ENCODE data around the gene CACNA1A.
"Not testable (repeated sequence)": the region's sequence is repeated elsewhere in the genome, so short reads cannot be mapped to it uniquely, and the experiment has no call there.

The CACNA1A gene

DNA sequence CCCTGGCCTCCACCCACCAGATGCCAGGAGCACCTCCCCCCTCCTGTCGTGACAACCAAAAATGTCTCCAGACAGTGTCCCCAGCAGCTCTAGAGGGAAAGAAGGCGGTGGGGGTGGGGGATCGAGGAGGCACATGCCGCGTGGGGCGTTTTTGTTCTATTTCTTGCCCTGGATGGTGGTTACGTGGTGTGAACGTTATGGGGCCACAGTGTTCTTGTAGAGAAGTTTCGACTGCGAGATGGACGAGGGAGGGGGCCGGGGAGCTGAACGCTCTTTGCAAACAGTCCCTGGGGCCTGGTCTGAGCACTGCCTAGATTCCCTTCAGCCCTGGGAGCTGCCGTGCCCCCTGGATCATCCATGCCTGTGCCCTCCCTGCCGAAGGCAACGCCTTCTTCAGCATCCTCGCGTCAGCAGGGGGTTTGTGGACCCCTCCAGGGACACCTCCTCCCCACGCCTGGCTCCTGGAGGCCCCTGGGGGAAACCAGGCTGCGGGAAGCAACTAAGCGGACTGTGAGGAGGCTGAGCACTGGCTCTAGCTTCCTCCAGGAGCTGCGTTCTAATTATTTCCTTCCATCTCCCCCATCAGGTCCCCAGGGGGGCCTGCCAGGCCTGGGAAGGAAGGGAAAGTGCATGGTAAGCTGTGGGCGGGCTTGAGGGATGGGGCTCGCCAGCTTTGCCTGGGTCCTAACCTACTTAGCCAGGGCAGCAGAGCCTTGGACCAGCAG lies 224.6 kb downstream of the CACNA1A start:
- no peak for DNase-seq (ENCODE audit: low spot score)

DNA sequence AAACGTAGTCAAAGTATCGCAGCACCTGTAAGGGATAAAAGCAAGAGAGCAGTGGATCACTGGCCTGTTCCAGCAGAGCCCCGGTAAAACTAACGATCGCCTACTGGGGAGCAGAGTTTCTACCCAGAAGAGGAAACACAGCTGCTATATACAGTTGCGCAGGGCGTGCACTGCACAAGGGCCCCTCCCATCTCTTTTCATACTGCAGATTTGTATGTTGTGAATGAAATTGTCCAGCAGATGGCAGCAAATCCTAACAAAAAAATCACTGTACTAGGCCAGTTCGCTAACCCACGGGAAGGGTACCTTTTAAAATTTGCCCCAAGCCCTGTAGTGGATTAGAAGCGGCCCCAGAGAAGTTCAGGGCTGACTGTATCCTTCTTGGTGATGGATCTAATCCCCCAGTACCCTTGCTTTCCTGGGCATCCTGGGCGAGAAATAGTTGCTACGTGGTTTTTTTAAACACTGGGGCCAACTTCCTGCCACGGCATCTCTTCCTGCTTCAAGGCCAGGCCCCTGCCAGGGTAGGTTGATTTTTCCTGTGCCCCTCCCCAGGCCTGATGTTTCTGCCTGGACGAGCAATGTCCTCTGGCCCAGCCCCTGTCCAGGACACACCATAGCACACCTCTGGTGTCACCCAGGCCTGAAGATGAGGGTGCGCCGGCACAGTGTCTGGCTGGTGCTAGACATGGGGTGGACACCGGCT lies 229.0 kb downstream of the CACNA1A start:
- peak; percentile 60 for DNase-seq (ENCODE audit: low spot score)

DNA sequence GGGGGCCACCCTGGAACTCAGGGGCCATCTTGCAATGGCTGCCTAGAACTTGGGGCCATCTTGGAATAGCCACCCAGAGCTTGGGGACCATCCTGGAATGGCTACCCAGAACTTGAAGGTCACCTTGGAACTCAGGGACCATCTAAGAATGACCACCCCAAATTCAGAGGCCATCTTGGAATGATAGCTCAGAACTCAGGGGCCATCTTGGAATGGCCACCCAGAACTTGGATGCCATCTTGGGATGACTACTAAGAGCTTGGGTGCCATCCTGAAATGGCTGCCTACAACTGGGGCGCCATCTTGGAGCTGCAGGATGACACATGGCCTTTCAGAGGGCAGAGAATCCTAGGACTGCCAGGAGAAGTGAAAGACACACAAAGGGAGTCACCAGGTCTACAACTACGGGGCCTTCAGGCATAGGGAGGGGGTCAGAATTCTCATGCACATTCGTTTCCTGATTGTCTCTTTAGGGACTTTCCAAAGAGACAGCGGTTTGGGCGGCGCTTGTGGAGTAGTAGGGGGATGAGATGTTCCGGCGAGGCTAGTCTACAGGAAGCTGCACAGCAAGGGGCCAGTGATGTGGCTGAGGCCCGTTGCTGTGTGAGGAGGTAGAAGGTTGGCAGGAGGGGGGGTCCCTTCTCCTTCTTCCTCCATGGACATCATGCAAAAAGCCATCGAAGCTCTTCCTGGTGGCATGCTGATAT lies 231.1 kb downstream of the CACNA1A start:
- DNase-seq (ENCODE audit: low spot score): no peak

DNA sequence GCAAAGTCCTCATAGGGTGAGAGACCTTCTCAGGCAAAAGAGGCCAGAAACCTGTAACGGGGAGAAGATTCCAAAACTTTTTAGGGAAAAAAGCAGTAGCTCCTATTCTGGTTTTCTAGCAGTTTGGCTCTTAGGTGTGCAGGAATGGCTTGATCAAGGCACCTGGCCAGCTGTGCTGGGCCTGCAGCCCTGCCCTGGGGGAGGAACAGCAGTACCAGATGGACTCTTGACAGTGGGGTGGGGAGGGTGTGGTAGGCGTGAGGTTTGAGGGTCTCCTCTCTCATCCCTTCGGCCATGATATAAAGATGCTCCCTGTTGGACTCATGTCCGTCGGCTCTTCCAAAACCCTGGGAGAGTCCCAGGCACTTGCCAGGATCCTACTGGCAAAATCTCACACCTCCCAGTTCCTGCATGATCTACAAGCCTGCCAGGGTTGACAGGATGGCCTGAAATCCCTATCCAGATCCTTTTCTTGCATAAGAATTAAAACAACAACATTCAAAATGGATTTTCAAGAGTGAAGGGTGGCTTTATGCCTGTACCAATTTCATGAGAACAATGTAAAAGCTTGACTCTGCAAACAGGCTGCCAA lies 235.7 kb downstream of the CACNA1A start:
- no peak for DNase-seq (ENCODE audit: low spot score)

DNA sequence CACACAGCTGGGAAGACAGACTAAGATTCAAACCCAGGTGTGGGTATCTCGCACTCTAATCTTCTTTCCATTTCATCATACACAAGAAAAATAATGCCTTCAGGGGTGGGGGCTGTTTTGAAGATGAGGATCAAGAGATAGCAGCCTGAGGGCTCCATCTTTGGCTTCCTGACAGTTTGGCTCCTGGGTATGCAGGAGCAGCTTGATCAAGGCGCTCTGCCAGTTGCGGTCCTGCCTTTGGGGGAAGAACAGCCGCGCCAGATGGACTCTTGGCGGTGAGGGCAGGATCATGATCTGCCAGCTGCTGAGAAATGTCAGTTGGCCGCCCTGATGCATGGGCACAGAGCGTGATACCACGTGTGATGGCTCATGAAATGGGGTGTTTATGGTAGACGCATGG lies 236.9 kb downstream of the CACNA1A start:
- DNase-seq (ENCODE audit: low spot score): no peak

DNA sequence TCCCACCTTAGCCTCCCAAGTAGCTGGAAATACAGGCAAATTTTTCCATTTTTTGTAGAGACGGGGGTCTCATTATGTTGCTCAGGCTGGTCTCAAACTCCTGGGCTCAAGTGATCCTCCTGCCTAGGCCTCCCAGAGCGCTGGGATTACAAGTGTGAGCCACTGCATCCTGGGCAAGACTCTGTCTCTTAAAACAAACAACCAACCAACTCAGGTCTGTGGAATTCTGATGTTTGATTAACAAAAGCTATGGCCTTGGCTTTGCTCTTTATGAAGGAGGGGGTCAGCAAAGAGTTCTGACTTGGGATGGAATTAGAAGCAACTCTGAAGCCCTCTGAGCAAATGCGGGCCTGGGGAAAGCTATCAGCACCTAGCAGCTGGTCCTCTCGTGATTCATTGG lies 238.4 kb downstream of the CACNA1A start:
- DNase-seq (ENCODE audit: low spot score): no peak

DNA sequence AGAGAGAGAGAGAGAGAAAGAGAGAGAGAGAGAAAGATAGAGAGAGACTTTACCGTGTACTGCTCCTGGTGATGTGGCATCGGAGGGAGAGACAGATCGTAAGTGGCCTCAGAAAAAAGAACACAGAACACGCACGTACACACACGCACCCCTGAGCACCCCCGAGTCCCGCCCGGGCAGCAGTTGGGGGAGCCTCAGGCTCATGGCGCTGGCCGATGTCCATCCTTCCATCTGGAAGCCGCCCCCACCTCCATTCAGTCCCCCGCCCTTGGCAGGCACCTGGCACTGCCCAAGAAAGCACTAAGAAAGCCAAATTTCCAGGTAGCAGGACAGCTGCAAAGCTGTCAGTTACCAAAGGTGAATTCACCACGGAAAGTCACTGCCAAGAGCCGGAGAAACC lies 239.1 kb downstream of the CACNA1A start:
- no peak for DNase-seq (ENCODE audit: low spot score)

DNA sequence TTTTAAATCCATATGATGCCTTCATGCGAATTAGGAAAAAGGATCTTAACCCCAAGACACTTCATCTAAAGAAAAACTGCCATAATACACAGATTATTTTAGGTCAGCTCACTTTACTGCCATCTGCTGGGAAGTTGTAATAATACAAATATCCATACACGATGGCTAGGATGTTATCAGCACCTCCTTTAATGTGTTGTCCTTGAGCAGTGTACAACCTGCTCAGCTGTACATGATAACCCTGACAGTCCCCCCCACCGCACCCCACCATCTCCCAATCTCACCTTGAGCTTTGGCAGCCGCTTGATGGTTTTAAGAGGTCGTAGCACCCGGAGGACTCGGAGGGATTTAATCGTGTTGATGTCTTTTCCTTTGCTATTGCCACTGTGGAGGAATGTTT lies 243.8 kb downstream of the CACNA1A start:
- no peak for DNase-seq (ENCODE audit: low spot score)

DNA sequence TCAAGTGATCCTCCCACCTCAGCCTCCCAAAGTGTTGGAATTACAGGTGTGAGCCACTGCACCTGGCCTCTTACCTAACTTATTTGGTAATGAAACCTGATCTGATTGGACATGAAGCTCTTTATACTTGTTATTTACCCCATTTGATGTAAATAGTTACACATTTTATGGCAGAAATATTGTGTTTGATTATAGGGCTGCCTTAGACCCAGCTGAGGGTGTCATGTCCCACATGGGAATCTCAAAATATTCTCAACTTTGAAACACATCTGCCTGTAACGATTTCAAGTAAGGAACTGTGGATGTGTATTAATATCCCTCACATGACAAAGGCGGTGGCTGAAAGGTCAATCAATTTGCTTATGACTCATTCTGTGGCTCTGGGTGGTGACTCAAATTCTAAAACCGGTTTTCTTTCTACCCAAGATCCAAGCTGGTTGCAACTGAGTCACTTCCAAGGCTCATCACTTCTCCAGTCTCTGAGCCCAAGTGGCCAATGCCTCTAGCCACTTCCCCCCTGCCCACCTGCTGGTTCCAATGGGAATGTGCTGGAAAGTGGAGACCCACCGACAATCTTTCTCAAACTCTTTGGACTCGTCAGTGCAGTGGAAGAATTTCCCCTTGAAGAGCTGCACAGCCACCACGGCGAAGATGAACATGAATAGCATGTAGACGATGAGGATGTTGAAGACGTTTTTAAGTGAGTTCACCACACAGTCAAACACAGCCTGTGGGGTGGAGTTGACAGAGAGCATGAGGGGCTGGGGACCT lies 245.2 kb downstream of the CACNA1A start:
- no peak for DNase-seq (ENCODE audit: low spot score)

DNA sequence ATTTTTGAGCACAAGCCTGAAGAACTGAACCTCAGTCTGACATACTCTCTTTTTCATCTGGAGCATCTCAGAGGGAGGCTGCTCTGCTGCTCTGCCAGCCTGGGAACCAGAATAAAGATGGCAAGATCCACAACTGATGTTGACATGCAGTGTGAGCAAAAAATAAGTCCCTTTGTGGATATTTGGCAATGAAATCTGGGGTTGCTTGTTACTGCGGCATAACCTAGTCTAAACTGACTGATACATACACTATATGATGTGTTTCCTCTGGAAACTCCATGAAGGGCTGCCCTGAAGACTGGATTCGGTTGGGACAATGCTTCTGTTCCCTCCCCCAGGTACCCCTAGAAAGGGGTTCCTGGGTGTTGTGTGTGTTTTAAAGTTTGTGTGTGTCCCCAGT lies 249.4 kb downstream of the CACNA1A start:
- DNase-seq (ENCODE audit: low spot score): no peak

DNA sequence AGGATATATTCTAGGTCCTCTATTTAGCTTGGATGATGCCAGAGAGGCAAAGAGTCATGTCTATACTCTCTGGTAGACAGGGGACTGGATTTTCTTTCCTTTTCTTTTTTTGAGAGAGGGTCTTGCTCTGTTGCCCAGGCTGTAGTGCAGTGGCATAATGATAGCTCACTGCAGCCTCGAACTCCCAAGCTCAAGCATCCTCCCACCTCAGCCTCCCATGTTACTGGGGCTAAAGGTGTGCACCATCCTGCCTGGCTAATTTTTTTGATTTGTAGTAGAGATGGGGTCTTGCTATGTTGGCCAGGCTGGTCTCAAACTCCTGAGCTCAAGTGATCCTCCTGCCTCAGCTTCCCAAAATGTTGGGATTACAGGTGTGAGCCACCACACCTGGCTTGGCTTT lies 249.9 kb downstream of the CACNA1A start:
- not testable (repeated sequence) for DNase-seq (ENCODE audit: low spot score)

DNA sequence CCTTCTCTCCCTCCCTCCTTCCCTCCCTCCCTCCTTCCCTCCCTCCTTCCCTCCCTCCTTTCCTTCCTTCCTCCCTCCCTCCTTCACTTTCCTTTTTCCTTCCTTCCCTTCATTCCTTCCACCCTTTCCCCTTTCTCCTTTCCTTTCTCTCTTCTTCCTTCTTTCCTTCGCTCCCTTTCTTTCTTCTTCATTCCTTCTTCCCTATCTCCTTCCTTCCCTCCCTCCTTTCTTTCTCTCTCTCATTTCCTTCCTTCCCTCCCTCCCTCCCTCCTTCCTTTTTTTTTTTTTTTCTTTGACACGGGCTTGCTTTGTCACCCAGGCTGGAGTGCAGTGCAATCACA lies 250.6 kb downstream of the CACNA1A start:
- no peak for DNase-seq (ENCODE audit: low spot score)

DNA sequence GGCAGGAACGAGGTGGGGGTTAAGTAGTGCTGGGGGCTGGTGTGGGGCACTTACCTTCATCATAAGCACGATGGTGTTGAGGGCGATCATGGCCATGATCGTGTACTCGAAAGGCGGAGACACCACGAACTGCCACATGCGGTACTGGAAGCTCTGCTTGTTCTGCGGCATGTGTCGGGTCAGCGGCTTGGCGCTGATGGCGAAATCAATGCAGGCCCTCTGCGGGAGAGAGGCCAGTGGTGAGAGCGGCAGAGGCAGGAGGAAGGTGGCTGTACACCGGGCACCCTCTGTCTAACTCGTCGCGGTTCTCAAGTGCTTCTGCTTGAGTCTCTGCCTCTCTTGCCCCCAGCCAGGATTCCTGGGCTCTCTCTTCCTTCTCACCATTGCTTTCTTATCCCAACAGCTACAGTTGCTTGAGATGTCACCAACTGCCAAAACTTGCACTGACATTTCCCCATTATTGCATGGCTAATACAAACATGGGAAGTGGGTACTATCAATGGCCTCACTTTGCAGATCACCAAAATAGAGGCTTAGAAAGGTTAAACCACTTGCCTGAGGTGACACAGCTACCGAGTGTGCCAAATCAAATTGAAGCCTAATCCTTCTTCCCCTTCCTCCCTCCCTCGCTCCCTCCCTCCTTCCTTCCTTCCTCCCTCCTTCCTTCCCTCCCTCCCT lies 251.1 kb downstream of the CACNA1A start:
- no peak for DNase-seq (ENCODE audit: low spot score)

DNA sequence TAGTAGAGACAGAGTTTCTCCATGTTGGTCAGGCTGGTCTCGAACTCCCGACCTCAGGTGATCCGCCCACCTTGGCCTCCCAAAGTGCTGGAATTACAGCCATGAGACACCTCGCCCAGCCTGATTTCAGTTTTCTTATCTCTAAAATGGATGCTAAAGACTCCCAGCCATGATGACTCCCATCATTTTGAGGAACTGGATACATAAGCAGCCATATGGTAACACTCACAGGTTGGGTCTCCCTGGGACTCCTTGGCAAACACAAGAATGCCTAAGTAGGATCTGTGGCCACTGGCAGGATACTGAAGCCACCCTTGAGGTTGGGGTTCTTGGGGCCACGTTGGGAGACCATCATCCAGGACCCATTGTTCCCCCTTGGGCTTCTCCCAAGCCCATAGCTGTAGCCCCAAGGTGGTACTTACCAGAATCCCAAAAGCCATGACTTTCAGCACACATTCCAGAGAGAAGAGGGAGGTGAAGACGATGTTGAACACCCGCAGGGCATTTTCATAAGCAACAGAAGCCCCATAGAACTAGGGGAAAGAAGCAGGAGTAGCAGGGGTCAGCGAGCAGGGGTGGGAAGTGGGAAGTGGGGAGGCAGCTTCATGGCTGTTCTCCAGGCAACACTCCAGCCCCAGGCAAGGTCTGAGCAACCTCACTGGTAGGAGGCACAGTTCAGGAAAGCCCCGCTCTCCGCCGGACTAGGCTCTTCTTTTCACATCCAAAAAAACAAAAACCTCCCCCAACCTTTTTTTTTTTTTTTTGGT lies 253.5 kb downstream of the CACNA1A start:
- DNase-seq (ENCODE audit: low spot score): no peak

DNA sequence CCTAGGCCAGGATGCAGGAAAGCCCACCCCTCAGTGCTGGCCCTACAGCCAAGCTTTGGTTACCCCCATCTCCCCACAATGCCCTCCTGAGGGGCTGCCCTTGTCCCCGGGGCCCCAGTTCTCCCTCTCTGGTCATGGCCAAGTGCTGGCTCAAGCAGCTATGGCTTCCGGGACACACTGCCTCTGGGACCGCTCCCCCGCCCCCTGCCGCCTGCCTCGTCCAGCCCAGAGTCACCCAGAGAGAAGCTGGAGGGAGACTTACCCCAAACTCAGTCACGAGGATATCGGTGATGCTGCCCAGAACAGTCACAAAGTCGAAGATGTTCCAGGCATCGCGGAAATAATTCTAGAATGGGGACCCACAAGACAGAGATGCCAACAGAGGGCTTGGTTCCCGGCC lies 261.4 kb downstream of the CACNA1A start:
- DNase-seq (ENCODE audit: low spot score): no peak

DNA sequence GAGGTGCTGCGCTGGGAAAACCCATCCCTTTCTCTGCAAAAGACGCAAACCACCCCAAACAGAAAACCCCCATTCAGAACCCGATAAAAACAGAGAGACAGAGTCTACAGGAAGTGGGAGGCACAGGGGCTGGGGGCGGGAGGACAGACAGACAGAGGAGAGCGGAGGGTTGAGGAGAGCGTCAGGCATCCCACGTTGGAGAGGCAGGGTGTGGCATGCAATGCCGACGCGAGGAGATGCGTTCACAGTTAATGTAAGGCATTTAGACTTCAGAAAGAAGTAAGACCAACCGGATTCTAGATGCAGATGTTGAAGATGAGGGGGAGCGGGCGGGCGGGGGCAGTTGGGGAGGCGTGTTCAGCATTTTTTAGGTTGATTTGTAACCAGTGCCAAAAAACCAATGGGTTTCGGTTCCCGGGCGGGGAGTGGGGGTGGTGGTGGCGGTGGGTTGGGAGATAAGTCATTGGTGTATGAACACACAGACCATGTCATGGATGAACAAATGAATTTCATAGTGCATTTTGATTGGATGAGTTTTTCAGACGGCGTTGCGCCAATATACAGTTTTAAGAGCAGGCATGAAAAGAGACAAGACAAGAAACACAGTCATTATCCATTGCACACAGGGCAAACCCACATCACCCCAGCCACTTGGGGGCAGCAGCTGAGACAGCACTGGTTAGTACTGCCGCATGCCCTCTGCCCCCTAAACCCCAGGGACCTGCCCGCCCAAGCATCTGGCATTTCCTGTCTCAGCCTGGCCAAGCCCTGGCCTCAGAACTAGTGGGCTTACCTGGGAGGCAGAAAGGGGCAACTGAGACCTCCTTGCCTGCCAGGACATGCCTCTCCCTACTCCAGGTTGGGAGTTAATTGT lies 264.8 kb downstream of the CACNA1A start:
- DNase-seq (ENCODE audit: low spot score): no peak

DNA sequence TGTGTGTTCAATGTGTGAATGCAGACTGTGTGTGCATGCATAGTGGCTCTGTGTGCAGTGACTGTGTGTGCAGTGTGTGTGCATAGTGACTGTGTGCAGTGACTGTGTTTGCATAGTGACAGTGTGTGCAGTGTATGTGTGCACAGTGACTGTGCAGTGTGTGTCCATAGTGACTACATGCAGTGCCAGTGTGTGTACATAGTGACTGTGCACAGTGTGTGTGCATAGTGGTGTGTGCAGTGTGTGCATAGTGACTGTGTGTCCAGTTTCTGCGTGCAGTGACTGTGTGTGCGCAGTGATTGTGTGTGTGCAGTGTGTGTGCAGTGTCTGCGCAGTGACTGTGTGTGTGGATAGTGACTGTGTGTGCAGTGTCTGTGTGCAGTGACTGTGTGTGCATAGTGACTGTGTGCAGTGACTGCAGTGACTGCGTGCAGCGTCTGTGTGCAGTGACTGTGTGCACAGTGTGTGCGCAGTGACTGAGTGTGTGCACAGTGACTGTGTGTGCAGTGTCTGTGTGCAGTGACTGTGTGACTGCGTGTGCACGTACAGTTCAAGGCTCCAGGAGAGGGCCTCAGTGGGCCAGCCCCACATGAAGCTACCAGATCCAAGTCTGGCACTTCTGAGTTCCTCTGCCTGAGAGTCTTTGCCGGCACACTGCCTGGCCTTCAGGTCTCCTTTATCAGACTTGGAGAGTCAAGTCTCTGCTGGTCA lies 265.8 kb downstream of the CACNA1A start:
- DNase-seq (ENCODE audit: low spot score): no peak

DNA sequence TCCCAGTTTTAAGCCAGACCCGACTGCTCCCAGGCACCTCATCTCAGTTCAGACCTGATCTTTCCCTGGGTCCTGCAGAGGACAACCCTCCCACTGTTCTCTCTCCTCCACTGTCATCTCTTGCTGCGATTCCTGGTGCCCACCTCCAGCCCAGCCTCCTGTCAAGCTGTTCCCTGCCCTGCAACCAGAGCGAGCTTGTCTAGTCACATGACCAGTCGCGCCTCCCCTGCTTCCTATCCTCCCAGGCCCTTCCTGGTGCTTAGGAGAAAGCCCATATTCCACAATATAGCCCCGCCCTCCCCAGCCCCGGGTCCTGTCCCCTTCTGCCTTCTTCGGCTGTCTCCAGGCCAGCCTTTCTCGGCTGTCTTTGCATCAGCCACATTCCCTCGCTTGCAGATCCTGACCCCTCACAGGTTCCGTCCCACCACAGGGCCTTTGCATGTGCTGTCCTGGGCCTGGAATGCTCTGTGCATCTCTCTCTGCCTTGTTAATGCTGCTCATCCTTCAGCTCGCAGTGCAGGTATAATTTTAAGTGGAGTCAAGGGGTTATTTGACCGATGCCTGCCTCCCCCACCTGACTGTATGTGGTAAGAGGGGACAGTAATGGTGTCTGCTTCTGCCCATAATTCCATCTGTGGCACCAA lies 267.3 kb downstream of the CACNA1A start:
- no peak for DNase-seq (ENCODE audit: low spot score)

DNA sequence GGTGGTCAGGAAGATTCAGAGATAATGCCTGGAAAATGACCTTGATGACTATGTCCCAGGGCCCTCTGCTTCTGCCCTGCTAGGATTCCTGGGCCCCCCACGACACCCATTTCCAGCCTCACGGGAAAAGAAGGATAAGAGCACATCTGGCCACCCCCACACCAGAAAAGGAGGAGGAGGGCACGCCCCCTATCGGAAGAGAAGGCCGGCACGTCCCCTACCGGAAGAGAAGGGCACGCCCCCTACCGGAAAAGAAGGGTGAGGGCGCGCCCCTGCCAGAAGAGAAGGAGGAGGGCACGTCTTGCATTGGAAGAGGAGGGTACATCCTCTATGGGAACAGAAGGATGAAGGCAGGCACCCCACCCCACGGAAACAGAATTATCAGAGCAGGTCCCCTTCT lies 271.8 kb downstream of the CACNA1A start:
- peak; percentile 66 for DNase-seq (ENCODE audit: low spot score)

Data from ecto neural progenitor cell (in vitro differentiated cells).